Tibial nerve (tissue), 4 donors: Measurements from ENCODE around the gene AGBL1. TPM values are rescaled to one million over a fixed set of nuclear protein-coding genes. Genes with fewer than 3 reads are reported as not detected.

ENCODE experiments used
- DNase-seq, 2 donors: peaks; one replicate each; pipeline ENCODE4 v3.0.0-alpha.2; 2019; ENCODE audit warnings: low spot score in 2 of 2
- H3K27ac ChIP-seq, 4 donors: fragments of 200-600 bp; sonication (generic) in 3 of 4; one replicate each; pipeline ENCODE4 v1.5.1; 2017 to 2019; ENCODE audit warnings: mild to moderate bottlenecking in 1 of 4
- H3K27me3 ChIP-seq, 2 donors: fragments of 200-600 bp; sonication (generic) in 1 of 2; one replicate each; pipeline versions ENCODE4 v1.5.1 to v1.6.0; 2017 to 2019
- H3K36me3 ChIP-seq, 3 donors: fragments of 200-600 bp; sonication (generic); one replicate each; pipeline ENCODE4 v1.5.1; 2018 to 2019
- H3K4me1 ChIP-seq, 4 donors: fragments of 200-600 bp; sonication (generic) in 3 of 4; one replicate each; pipeline ENCODE4 v1.5.1; 2017 to 2019
- H3K4me3 ChIP-seq, 4 donors: fragments of 200-600 bp; sonication (generic) in 3 of 4; one replicate each; pipeline ENCODE4 v1.5.1; 2017 to 2019; ENCODE audit warnings: mild to moderate bottlenecking in 1 of 4, moderate library complexity in 1 of 4
- H3K9me3 ChIP-seq, 4 donors: fragments of 200-600 bp; sonication (generic) in 3 of 4; one replicate each; pipeline ENCODE4 v1.5.1; 2017 to 2019
- EP300 ChIP-seq, 2 donors: sonication (generic); formaldehyde crosslinking; IDR thresholded peaks; one replicate each; pipeline ENCODE4 v1.6.1; 2017; ENCODE audit warnings: antibody characterized with exemption in 2 of 2, mild to moderate bottlenecking in 1 of 2
- POLR2A ChIP-seq, 2 donors: fragments of 450-650 bp; IDR thresholded peaks; one replicate each; pipeline ENCODE4 v1.6.1; 2017; ENCODE audit warnings: antibody characterized with exemption in 2 of 2, mild to moderate bottlenecking in 2 of 2, moderate library complexity in 2 of 2
- WGBS, 2 donors: methylation state at CpG; one replicate each; pipeline ENCODE4 v1.1.5; 2018; 5-methylcytosine and 5-hydroxymethylcytosine counted together
- total RNA-seq, 4 donors: library from RNA; depleted of rRNA; stranded (reverse); fragments of >200 nt; gene quantifications; one replicate each; pipeline ENCODE4 v1.1.0, GENCODE V29; 2016
- TF ChIP-seq, protein P1 (sequence below), 5 experiments: fragments of 200-600 bp in 3 of 5; fragments of 450-650 bp in 2 of 5; sonication (generic) in 3 of 5; IDR thresholded peaks; one replicate each; pipeline ENCODE4 v1.5.1; 2016 to 2019; ENCODE audit warnings: antibody characterized with exemption in 5 of 5, mild to moderate bottlenecking in 3 of 5, moderate library complexity in 2 of 5

AGBL1 gene
- total RNA-seq, 4 donors from 2014 or later = under 0.01 to 1.2 (median 0.21) TPM; not detected in 1

DNA sequence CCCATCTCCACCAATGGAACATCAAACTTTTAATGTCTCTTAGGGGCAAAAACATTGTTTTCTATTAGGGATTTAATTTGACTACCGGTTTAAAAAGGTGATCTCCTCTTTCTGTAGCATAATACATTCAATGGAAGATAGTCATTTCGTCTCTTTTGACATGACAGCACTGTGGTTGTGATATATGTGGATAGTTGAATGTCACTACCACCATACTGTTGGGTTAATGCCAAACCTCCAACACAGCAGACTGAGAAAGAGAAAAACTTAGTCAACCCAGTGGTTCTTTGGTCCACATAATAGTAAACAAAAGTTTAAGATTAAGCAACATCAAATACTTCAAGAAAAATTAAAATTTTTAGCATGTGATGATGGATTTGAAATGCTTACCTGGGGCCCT, 530.4 kb downstream of the AGBL1 start:
- H3K4me3 ChIP-seq = no peak overlapping the region
- TF ChIP-seq, protein P1, sequence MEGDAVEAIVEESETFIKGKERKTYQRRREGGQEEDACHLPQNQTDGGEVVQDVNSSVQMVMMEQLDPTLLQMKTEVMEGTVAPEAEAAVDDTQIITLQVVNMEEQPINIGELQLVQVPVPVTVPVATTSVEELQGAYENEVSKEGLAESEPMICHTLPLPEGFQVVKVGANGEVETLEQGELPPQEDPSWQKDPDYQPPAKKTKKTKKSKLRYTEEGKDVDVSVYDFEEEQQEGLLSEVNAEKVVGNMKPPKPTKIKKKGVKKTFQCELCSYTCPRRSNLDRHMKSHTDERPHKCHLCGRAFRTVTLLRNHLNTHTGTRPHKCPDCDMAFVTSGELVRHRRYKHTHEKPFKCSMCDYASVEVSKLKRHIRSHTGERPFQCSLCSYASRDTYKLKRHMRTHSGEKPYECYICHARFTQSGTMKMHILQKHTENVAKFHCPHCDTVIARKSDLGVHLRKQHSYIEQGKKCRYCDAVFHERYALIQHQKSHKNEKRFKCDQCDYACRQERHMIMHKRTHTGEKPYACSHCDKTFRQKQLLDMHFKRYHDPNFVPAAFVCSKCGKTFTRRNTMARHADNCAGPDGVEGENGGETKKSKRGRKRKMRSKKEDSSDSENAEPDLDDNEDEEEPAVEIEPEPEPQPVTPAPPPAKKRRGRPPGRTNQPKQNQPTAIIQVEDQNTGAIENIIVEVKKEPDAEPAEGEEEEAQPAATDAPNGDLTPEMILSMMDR (IDR thresholded peaks at IDR 0.05) = no peak
- TF ChIP-seq EP300 (IDR thresholded peaks at IDR 0.05) (no peak), POLR2A (IDR thresholded peaks at IDR 0.05) (no peak)
- WGBS, 2 donors = 81 to 82% methylated on average over 2 of the region's 2 CpGs
- H3K9me3 ChIP-seq = no peaks in the 10 kb centered on the region
- DNase-seq = no peak
- no peaks in the 10 kb centered on the region for H3K36me3 ChIP-seq
- H3K4me1 ChIP-seq = no peaks in the 10 kb centered on the region
- H3K27me3 ChIP-seq = no peaks in the 10 kb centered on the region
- no peak overlapping the region for H3K27ac ChIP-seq

- 58% methylated on average over 2 of the region's 2 CpGs for WGBS, 2 donors
- no peak overlapping the region for H3K27ac ChIP-seq
- TF ChIP-seq EP300 (IDR thresholded peaks at IDR 0.05) (no peak), POLR2A (IDR thresholded peaks at IDR 0.05) (no peak)
- TF ChIP-seq, protein P1 (IDR thresholded peaks at IDR 0.05) = no peak
- no peaks in the 10 kb centered on the region for H3K27me3 ChIP-seq
- no peaks in the 10 kb centered on the region for H3K9me3 ChIP-seq
- no peak overlapping the region for H3K4me3 ChIP-seq
- no peaks in the 10 kb centered on the region for H3K36me3 ChIP-seq
- DNase-seq = no peak
- H3K4me1 ChIP-seq = no peaks in the 10 kb centered on the region
These were observed 531.9 kb downstream of the AGBL1 start for GRCh38 chr15:86611417-86612040.

GRCh38 chr15:86615411-86615810, 535.7 kb downstream of the AGBL1 start:
- H3K36me3 ChIP-seq = no peaks in the 10 kb centered on the region
- WGBS, 2 donors = 91 to 95% methylated on average over 3 of the region's 3 CpGs
- TF ChIP-seq POLR2A (IDR thresholded peaks at IDR 0.05) = no peak
- TF ChIP-seq, protein P1 (IDR thresholded peaks at IDR 0.05) = no peak
- TF ChIP-seq EP300 (IDR thresholded peaks at IDR 0.05) = no peak

GRCh38 chr15:86615816-86616215, 536.1 kb downstream of the AGBL1 start:
- TF ChIP-seq POLR2A (IDR thresholded peaks at IDR 0.05) = no peak
- Histone ChIP-seq H3K4me3 (no peak overlapping the region), H3K36me3 (no peaks in the 10 kb centered on the region), H3K4me1 (peaks cover 0 to 4% (median 0%) of the 10 kb centered on the region in 4 donors), H3K9me3 (no peaks in the 10 kb centered on the region), H3K27ac (no peak overlapping the region), H3K27me3 (no peaks in the 10 kb centered on the region)
- DNase-seq = no peak
- 84 to 86% methylated on average over 3 of the region's 3 CpGs for WGBS, 2 donors

More at GRCh38 chr15:86615411-86615810, 535.7 kb downstream of the AGBL1 start:
- Histone ChIP-seq H3K27ac (no peak overlapping the region), H3K4me1 (peaks cover 0 to 4% (median 0%) of the 10 kb centered on the region in 4 donors), H3K9me3 (no peaks in the 10 kb centered on the region), H3K4me3 (no peak overlapping the region), H3K27me3 (no peaks in the 10 kb centered on the region)
- DNase-seq = no peak

GRCh38 chr15:86616771-86617170, 537.1 kb downstream of the AGBL1 start:
- 83 to 90% methylated on average over 1 of the region's 1 CpG for WGBS, 2 donors
- TF ChIP-seq POLR2A (IDR thresholded peaks at IDR 0.05) = no peak
- TF ChIP-seq EP300 (IDR thresholded peaks at IDR 0.05) = no peak
- TF ChIP-seq, protein P1 (IDR thresholded peaks at IDR 0.05) = no peak
- H3K4me3 ChIP-seq = no peak overlapping the region

More at GRCh38 chr15:86616771-86617170, 537.1 kb downstream of the AGBL1 start:
- Histone ChIP-seq H3K36me3 (no peaks in the 10 kb centered on the region), H3K4me1 (peaks cover 0 to 4% (median 0%) of the 10 kb centered on the region in 4 donors), H3K27me3 (no peaks in the 10 kb centered on the region), H3K27ac (no peak overlapping the region), H3K9me3 (no peaks in the 10 kb centered on the region)
- no peak for DNase-seq
